GM19328 (cell line): ENCODE data around the gene GOT1.

Source experiments
- ATAC-seq: cut with Tn5 transposase; IDR thresholded peaks from one replicate; pipeline ENCODE4 v1.9.1; 2021; ENCODE audit warnings: mild to moderate bottlenecking, moderate library complexity; ENCODE audit not compliant: unreplicated experiment

GOT1 gene

GRCh38 chr10:99364125-99364524 lies 66.3 kb downstream of the GOT1 start:
- no peak for ATAC-seq

GRCh38 chr10:99360934-99361333 lies 69.5 kb downstream of the GOT1 start:
- ATAC-seq = no peak

GRCh38 chr10:99358101-99358500 lies 72.3 kb downstream of the GOT1 start:
- no peak for ATAC-seq

- ATAC-seq = no peak
Observed at GRCh38 chr10:99357691-99358090, 72.7 kb downstream of the GOT1 start.

GRCh38 chr10:99353182-99353581 lies 77.2 kb downstream of the GOT1 start:
- no peak for ATAC-seq

GRCh38 chr10:99347672-99348071 lies 82.8 kb downstream of the GOT1 start:
- no peak for ATAC-seq
